ENCODE data around the gene CFAP298.

The CFAP298 gene

GRCh38 chr21:32592929-32593502 is 19.2 kb downstream of the CFAP298 start:
- no peaks in the 10 kb centered on the region for H3K27me3 Mint-ChIP-seq
- no peaks in the 10 kb centered on the region for H3K4me1 Mint-ChIP-seq
- peaks cover 3% of the 10 kb centered on the region for H3K36me3 Mint-ChIP-seq (ENCODE audit: insufficient read depth)
- H3K27ac Mint-ChIP-seq (ENCODE audit: low read depth): no peak overlapping the region
- DNase-seq (ENCODE audit: low spot score in 2 of 2) (no peak), ATAC-seq (replicated peaks; ENCODE audit: extremely low read depth, poor library complexity, severe bottlenecking) (no peak)
- no peaks in the 10 kb centered on the region for H3K9me3 Mint-ChIP-seq
- H3K4me3 Mint-ChIP-seq: no peak overlapping the region

- no peak for ATAC-seq (replicated peaks; ENCODE audit: extremely low read depth, poor library complexity, severe bottlenecking)
- Mint-ChIP-seq H3K9me3 (no peaks in the 10 kb centered on the region), H3K4me1 (no peaks in the 10 kb centered on the region), H3K36me3 (ENCODE audit: insufficient read depth) (no peaks in the 10 kb centered on the region), H3K27ac (ENCODE audit: low read depth) (no peak overlapping the region), H3K4me3 (no peak overlapping the region), H3K27me3 (no peaks in the 10 kb centered on the region)
- DNase-seq (ENCODE audit: low spot score in 2 of 2): no peak
These were observed 22.0 kb downstream of the CFAP298 start for GRCh38 chr21:32590130-32590529.

- DNase-seq (ENCODE audit: low spot score in 2 of 2) (no peak), ATAC-seq (replicated peaks; ENCODE audit: extremely low read depth, poor library complexity, severe bottlenecking) (no peak)
- Mint-ChIP-seq H3K27ac (ENCODE audit: low read depth) (no peak overlapping the region), H3K36me3 (ENCODE audit: insufficient read depth) (no peaks in the 10 kb centered on the region), H3K4me3 (no peak overlapping the region), H3K27me3 (no peaks in the 10 kb centered on the region), H3K9me3 (no peaks in the 10 kb centered on the region), H3K4me1 (no peaks in the 10 kb centered on the region)
These were observed 24.5 kb downstream of the CFAP298 start for GRCh38 chr21:32587651-32588050.

- Mint-ChIP-seq H3K27ac (ENCODE audit: low read depth) (no peak overlapping the region), H3K36me3 (ENCODE audit: insufficient read depth) (no peaks in the 10 kb centered on the region), H3K4me1 (no peaks in the 10 kb centered on the region), H3K4me3 (no peak overlapping the region), H3K9me3 (no peaks in the 10 kb centered on the region), H3K27me3 (no peaks in the 10 kb centered on the region)
- DNase-seq (ENCODE audit: low spot score in 2 of 2) (no peak), ATAC-seq (replicated peaks; ENCODE audit: extremely low read depth, poor library complexity, severe bottlenecking) (no peak)
These were observed 25.1 kb downstream of the CFAP298 start for GRCh38 chr21:32587120-32587519.

GRCh38 chr21:32585970-32586369 is 26.2 kb downstream of the CFAP298 start:
- no peak for DNase-seq (ENCODE audit: low spot score in 2 of 2)
- Mint-ChIP-seq H3K27ac (ENCODE audit: low read depth) (no peak overlapping the region), H3K36me3 (ENCODE audit: insufficient read depth) (no peaks in the 10 kb centered on the region), H3K27me3 (no peaks in the 10 kb centered on the region), H3K4me1 (no peaks in the 10 kb centered on the region), H3K4me3 (no peak overlapping the region), H3K9me3 (no peaks in the 10 kb centered on the region)
- ATAC-seq (replicated peaks; ENCODE audit: extremely low read depth, poor library complexity, severe bottlenecking): no peak

GRCh38 chr21:32585042-32585710 is 27.0 kb downstream of the CFAP298 start, which contains the start of gene TCP10L:
Gene TCP10L (minus strand): TSS chr21:32585523. CDS start chr21:32584304, 1,219 bp downstream.
- Mint-ChIP-seq H3K4me3 (no peak within 1 kb of the TSS), H3K27me3 (no peaks in the 10 kb centered on the region), H3K4me1 (no peaks in the 10 kb centered on the region)

DNA sequence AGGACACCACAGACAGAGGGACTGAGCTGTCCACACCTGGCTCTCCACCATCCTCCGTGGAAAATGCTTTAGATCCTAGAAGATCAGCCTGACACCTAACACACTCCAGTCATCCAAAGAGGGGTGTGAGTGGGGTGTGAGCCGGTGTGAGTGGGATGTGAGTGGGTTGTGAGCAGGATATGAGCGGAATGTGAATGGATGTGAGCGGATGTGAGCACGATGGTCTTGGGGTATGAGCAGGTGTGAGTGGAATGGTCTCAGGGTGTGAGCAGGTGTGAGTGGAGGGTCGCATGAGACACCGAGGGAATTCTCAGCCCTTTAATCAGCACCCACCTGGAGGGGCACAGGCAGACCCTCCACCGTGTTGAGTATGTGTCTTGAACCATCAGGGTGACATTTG is 27.7 kb downstream of the CFAP298 start:
- ATAC-seq (replicated peaks; ENCODE audit: extremely low read depth, poor library complexity, severe bottlenecking) (no peak), DNase-seq (ENCODE audit: low spot score in 2 of 2) (no peak)
- Mint-ChIP-seq H3K36me3 (ENCODE audit: insufficient read depth) (no peaks in the 10 kb centered on the region), H3K4me3 (no peak overlapping the region), H3K9me3 (no peaks in the 10 kb centered on the region), H3K27ac (ENCODE audit: low read depth) (no peak overlapping the region), H3K27me3 (no peaks in the 10 kb centered on the region), H3K4me1 (no peaks in the 10 kb centered on the region)

More at GRCh38 chr21:32585042-32585710, 27.0 kb downstream of the CFAP298 start, which contains the start of gene TCP10L:
- Mint-ChIP-seq H3K27ac (ENCODE audit: low read depth) (no peak within 1 kb of the TSS), H3K9me3 (no peaks in the 10 kb centered on the region), H3K36me3 (ENCODE audit: insufficient read depth) (no peaks in the 10 kb centered on the region)
- ATAC-seq (replicated peaks; ENCODE audit: extremely low read depth, poor library complexity, severe bottlenecking): no peak
- DNase-seq (ENCODE audit: low spot score in 2 of 2): no peak

GRCh38 chr21:32581732-32582131 is 30.4 kb downstream of the CFAP298 start:
- no peaks in the 10 kb centered on the region for H3K4me1 Mint-ChIP-seq
- DNase-seq (ENCODE audit: low spot score in 2 of 2) (no peak), ATAC-seq (replicated peaks; ENCODE audit: extremely low read depth, poor library complexity, severe bottlenecking) (no peak)
- no peaks in the 10 kb centered on the region for H3K9me3 Mint-ChIP-seq
- H3K36me3 Mint-ChIP-seq (ENCODE audit: insufficient read depth): no peaks in the 10 kb centered on the region
- H3K27me3 Mint-ChIP-seq: no peaks in the 10 kb centered on the region
- H3K27ac Mint-ChIP-seq (ENCODE audit: low read depth): no peak overlapping the region
- H3K4me3 Mint-ChIP-seq: no peak overlapping the region

- ATAC-seq (replicated peaks; ENCODE audit: extremely low read depth, poor library complexity, severe bottlenecking) (no peak), DNase-seq (ENCODE audit: low spot score in 2 of 2) (no peak)
- Mint-ChIP-seq H3K9me3 (no peaks in the 10 kb centered on the region), H3K27me3 (no peaks in the 10 kb centered on the region), H3K27ac (ENCODE audit: low read depth) (no peak overlapping the region), H3K4me1 (no peaks in the 10 kb centered on the region), H3K36me3 (ENCODE audit: insufficient read depth) (no peaks in the 10 kb centered on the region), H3K4me3 (no peak overlapping the region)
These were observed 31.2 kb downstream of the CFAP298 start for GRCh38 chr21:32580949-32581348.

- no peak overlapping the region for H3K27ac Mint-ChIP-seq (ENCODE audit: low read depth)
These were observed 34.0 kb downstream of the CFAP298 start for GRCh38 chr21:32578107-32578691.

GRCh38 chr21:32576011-32576410 is 36.2 kb downstream of the CFAP298 start:
- Mint-ChIP-seq H3K27me3 (peaks cover 9% of the 10 kb centered on the region), H3K4me1 (no peaks in the 10 kb centered on the region), H3K36me3 (ENCODE audit: insufficient read depth) (no peaks in the 10 kb centered on the region), H3K27ac (ENCODE audit: low read depth) (no peak overlapping the region), H3K4me3 (no peak overlapping the region), H3K9me3 (no peaks in the 10 kb centered on the region)
- DNase-seq (ENCODE audit: low spot score in 2 of 2) (no peak), ATAC-seq (replicated peaks; ENCODE audit: extremely low read depth, poor library complexity, severe bottlenecking) (no peak)

More at GRCh38 chr21:32578107-32578691, 34.0 kb downstream of the CFAP298 start:
- Mint-ChIP-seq H3K4me1 (no peaks in the 10 kb centered on the region), H3K4me3 (no peak overlapping the region), H3K27me3 (peaks cover 9% of the 10 kb centered on the region), H3K9me3 (no peaks in the 10 kb centered on the region), H3K36me3 (ENCODE audit: insufficient read depth) (no peaks in the 10 kb centered on the region)
- no peak for DNase-seq (ENCODE audit: low spot score in 2 of 2)
- ATAC-seq (replicated peaks; ENCODE audit: extremely low read depth, poor library complexity, severe bottlenecking): no peak

- H3K36me3 Mint-ChIP-seq (ENCODE audit: insufficient read depth): no peaks in the 10 kb centered on the region
These were observed 36.9 kb downstream of the CFAP298 start for GRCh38 chr21:32574946-32575925.

More at GRCh38 chr21:32574946-32575925, 36.9 kb downstream of the CFAP298 start:
- Mint-ChIP-seq H3K9me3 (no peaks in the 10 kb centered on the region), H3K27ac (ENCODE audit: low read depth) (no peak overlapping the region), H3K4me1 (no peaks in the 10 kb centered on the region), H3K4me3 (no peak overlapping the region), H3K27me3 (peaks cover 9% of the 10 kb centered on the region)
- DNase-seq (ENCODE audit: low spot score in 2 of 2): no peak
- ATAC-seq (replicated peaks; ENCODE audit: extremely low read depth, poor library complexity, severe bottlenecking): no peak

Measured in central memory CD8-positive, alpha-beta T cell (primary cell).